Fibroblast of villous mesenchyme (primary cell): ENCODE results near the gene RAB28. TPM values are rescaled to one million over a fixed set of nuclear protein-coding genes. Genes with fewer than 3 reads are reported as not detected.

Experiments used
- DNase-seq: peaks from one replicate; pipeline ENCODE4 v3.0.0-alpha.2; 2010; ENCODE audit warnings: low read depth
- H3K4me3 ChIP-seq: 2 replicates; pipeline ENCODE4 v1.5.1; 2011; ENCODE audit warnings: low read depth, mild to moderate bottlenecking, low read length
- CTCF ChIP-seq: IDR thresholded peaks from 2 replicates; pipeline ENCODE4 v1.5.1; 2012; ENCODE audit warnings: low read depth, mild to moderate bottlenecking, low read length; ENCODE audit not compliant: insufficient read depth
- total RNA-seq: library from RNA; depleted of rRNA; stranded (reverse); fragments of >200 nt; gene quantifications from 2 replicates; pipeline ENCODE4 v1.2.3, GENCODE V29; 2012

Gene RAB28
- total RNA-seq, 1 donor, result 21.6 TPM

GRCh38 chr4:13454786-13455185 is 29.4 kb downstream of the RAB28 start:
- no peak overlapping the region for H3K4me3 ChIP-seq
- TF ChIP-seq CTCF, result no peak

GRCh38 chr4:13452927-13453579 is 31.1 kb downstream of the RAB28 start:
- no peak overlapping the region for H3K4me3 ChIP-seq
- TF ChIP-seq CTCF, result no peak
- DNase-seq, result no peak

More at GRCh38 chr4:13454786-13455185, 29.4 kb downstream of the RAB28 start:
- DNase-seq, result no peak

- no peak for TF ChIP-seq CTCF
- no peak overlapping the region for H3K4me3 ChIP-seq
- DNase-seq, result no peak
These were observed 34.5 kb downstream of the RAB28 start for GRCh38 chr4:13449590-13449989.

GRCh38 chr4:13445841-13446790 is 38.0 kb downstream of the RAB28 start:
- no peak for DNase-seq
- H3K4me3 ChIP-seq, result no peak overlapping the region
- TF ChIP-seq CTCF, result no peak

- no peak for TF ChIP-seq CTCF
- H3K4me3 ChIP-seq, result no peak overlapping the region
These were observed 42.6 kb downstream of the RAB28 start for GRCh38 chr4:13441506-13441905.

GRCh38 chr4:13436962-13437361 is 47.2 kb downstream of the RAB28 start:
- H3K4me3 ChIP-seq, result no peak overlapping the region
- no peak for DNase-seq
- no peak for TF ChIP-seq CTCF

More at GRCh38 chr4:13441506-13441905, 42.6 kb downstream of the RAB28 start:
- no peak for DNase-seq
